Astrocyte (in vitro differentiated cells and primary cell): ENCODE results near the gene TTC23.

Experiments
- CTCF ChIP-seq: IDR thresholded peaks from 2 replicates; pipeline ENCODE4 v1.5.1; 2011; ENCODE audit warnings: low read depth, mild to moderate bottlenecking, inconsistent platforms, low read length, moderate library complexity; ENCODE audit not compliant: insufficient read depth
- EZH2 ChIP-seq: IDR thresholded peaks from 2 replicates; pipeline ENCODE4 v1.6.1; 2012; ENCODE audit warnings: mild to moderate bottlenecking, low read length, inconsistent platforms; ENCODE audit not compliant: insufficient read depth

- TF ChIP-seq CTCF (no peak), EZH2 (no peak)
These were observed 7.6 kb downstream of the TTC23 start for GRCh38 chr15:99241752-99242151.
